HG02938 (cell line): Measurements from ENCODE around the gene SELENOO.

Source experiments
- ATAC-seq: cut with Tn5 transposase; IDR thresholded peaks from one replicate; pipeline ENCODE4 v1.9.1; 2021; ENCODE audit warnings: mild to moderate bottlenecking, moderate library complexity; ENCODE audit not compliant: unreplicated experiment

Gene SELENOO

DNA sequence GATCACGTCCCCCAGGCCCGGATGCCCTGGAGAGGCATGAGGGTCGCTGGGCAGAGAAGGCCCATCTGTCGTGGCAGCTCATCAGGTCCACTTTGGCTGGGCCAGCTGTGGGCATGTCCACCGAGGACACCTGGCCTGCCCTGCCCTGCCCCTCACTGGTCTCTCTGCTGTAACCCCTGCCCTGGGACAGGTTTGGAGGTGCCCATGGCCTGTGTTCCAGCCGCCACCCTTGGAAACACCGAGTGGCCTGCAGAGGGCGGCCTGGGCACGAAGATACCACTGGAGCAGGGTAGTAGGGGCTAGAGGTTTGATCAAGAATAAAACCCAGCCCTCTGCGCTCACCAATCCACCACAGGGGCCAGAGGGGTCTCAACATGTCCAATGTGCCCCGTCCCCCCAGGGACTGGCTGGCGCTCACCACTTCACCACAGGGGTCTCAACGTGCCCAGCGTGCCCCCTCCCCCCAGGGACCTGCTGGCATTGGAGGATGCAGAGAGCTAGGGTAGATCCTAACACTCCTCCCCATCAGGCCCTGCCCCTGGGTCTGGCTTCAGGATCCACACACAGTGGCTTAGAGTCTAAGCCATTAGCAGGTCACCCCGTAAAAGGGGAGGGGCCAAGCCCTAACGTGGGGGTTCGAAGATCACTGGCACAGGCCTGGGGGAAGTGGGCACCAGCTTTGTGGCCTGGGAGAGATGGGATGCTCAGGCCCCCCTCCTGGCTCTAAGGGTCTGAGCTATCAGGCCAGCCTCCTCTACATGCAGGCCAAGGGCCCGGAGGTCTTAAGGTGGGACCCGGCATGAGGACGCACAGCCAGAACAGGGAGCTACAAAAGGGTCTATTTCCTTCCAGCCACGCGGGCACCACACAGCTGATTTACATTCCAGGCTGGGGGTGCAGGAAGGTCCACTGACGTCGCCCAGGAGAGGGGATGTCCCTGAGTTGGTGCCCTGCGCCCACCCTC is 51.6 kb downstream of the SELENOO start:
- no peak for ATAC-seq

DNA sequence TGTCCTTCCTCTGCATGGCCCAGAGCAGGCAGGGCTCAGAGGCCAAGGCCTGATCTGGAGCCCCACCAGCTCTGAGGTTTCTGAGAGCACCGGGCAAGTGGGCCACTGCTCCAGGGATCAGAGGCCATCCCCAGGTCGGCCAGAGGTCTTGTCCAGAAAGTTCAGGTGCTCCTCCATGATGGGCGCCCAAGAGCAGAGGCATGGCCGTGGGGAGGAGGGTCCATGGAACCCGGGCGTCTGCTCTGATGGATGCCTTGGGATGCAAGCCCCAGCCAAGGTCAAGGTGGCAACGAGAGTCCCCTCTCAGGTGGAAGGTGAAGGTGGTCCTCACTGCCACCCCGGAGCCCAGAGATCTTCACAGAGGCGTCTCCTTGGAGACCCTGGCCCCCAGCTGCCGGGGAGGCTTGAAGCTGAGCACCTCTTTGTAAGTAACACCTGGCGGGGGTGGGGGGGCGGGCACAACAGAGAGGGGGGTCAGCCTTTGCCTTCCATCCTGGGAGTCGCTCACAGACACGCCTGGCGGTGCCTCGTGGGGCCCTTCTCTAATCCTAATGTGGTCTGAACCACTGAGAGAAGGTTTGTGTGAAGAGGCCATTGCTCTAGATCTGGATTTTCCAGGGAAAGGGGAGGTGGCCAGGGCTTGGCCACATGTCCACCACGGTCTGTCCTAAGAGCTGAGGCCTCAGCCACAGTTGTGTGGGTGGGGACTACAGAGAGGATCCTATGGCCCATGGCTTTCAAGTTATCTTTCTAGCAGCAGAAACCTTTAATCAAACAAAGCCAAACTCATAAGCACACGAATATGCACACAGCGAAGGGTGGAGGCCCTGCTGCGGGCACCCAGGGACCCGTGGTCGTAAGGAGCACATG is 52.5 kb downstream of the SELENOO start:
- ATAC-seq, result no peak

DNA sequence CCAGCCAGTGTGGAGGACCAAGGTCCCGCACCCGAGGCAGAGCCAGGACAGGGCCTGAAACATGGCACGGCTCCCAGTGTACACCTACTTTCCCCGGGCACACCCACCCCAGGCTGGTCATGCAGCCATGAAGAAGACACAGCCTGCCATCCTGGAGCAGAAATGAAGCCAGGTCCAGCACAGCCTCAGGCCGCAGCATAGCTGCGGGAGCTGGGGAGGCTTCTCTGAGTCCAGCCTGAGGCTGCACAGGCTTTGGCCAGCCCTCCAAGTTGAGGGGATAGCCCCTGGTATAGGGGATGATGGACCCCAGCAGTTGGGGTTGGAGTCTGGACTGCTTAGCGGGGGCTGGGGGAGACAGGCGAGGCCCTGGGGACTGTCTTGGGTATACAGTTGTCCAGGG is 53.1 kb downstream of the SELENOO start:
- no peak for ATAC-seq

DNA sequence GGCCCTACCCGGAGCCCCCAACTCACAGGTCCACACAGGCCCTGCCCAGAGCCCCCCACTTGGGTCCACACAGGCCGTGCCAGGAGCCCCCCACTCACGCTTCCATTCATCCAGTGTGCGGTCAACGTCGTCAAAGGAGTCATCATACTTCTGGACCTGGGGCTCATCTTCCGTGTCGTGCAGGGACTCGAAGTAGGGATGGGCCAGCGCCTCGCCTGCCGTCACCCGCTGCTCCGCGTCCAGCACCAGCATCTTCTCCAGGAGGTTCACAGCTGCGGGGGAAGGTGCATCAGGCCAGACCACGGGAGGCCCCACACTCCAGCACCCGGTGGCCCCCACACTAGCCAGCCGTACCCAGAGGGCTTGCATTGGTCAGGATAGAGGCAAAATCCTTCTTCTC is 54.3 kb downstream of the SELENOO start:
- ATAC-seq, result no peak

DNA sequence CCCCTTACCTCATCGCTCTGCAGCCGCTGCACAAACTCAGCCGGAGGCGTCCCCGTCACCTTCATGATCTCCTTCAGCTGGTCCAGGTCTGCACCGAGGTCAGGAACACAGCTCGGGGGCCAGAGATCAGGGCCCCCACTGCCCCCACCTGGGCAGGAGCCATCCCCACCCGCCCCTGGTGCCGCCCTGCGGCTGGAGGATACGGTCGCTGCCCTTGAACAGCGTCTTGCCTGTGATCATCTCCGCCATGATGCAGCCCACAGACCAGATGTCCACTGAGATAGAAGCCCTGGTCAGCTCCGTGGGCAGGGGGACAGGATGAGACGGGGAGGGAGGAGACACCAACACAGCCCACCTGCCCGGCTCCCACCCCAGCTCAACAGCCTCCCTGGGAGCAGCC is 54.8 kb downstream of the SELENOO start:
- no peak for ATAC-seq

DNA sequence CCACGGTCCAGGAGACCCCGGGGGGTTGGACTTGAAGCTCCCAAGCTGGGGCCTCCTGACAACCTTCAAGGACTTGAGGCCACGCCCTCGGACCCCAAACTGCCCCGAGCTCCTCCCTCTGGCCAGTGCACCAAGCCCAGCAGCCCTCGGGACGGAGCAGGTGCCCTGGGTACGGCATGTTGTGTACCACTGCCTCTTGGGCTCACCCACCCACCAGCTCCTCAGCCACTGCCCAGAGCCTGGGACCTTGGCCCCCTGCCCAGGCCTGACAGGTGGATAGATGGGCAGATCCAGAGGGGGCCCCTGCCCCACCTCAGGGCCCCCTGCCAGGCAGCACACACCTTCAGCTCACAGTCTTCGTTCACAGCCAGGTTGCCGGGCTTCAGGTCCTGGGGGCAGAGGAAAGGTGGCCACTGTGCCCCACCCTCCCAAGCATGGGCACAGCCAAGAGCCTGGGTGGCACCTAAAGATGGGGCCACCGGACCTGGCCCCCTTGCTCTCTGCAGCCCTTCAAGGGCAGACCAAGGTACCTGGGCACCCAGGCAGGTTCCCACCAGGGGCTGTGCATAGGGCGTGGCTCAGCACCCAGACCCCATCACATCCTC is 55.5 kb downstream of the SELENOO start:
- no peak for ATAC-seq

DNA sequence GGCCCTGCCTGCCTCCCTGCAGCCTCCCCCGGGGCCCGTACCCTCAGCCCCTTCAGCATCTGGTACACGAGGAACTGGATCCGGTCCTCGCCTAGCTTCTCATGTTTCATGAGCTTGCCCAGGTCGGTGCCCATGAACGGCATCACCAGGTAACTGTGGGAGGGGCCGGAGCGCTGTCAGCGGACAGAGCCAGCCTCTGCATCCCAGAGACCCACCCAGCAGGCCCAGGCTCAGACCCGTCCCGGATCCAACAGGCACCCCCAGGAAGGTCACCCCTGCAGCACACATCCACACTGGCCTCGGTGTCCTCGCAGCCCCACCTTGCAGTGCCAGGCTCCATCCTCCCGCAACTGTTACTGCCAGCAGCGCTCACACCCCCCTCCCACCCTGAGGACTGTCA is 56.2 kb downstream of the SELENOO start:
- no peak for ATAC-seq

DNA sequence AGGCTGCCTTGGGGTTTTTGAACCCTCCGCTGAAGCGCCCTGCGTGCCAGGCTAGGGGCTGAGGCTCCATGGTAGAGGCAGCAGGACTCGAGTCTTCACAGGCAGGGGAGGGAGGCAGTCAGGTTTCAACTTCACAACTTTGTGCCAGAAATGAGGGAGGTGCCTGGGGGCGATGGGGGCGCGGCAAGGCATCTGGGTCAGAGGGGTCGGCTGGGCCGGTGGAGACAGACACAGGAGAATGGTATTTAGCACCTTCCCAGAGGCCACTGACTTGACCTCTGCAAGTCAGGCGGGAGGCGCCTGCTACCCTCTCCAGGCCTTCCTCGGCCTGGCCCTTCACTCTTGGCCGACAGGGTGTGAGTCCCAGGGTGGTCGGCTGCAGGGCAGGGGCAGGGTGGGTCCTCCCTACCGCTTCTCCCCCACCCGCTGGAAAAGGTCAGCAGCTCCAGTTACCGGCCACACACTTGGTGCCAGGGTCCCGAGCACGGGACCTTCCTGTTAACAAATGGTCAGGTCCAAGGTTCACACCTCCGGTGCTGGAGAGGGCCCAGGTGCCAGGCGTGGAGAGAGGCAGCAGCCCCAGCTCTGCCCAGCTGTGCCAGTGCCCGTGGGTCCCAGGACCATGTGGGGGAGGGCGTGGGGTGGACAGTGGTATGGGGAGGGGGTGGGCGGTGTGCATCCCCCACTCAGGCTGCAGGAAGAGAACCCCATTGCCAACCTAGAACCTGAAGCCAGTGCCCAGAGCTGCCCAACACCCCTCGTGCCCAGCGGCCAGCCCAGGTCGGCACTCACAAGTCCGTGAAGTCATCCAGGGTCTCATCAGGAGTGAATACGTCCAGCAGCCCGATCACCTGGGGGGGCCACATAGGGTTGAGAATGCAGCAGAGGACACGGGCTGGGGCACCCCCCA is 56.9 kb downstream of the SELENOO start:
- ATAC-seq, result no peak

DNA sequence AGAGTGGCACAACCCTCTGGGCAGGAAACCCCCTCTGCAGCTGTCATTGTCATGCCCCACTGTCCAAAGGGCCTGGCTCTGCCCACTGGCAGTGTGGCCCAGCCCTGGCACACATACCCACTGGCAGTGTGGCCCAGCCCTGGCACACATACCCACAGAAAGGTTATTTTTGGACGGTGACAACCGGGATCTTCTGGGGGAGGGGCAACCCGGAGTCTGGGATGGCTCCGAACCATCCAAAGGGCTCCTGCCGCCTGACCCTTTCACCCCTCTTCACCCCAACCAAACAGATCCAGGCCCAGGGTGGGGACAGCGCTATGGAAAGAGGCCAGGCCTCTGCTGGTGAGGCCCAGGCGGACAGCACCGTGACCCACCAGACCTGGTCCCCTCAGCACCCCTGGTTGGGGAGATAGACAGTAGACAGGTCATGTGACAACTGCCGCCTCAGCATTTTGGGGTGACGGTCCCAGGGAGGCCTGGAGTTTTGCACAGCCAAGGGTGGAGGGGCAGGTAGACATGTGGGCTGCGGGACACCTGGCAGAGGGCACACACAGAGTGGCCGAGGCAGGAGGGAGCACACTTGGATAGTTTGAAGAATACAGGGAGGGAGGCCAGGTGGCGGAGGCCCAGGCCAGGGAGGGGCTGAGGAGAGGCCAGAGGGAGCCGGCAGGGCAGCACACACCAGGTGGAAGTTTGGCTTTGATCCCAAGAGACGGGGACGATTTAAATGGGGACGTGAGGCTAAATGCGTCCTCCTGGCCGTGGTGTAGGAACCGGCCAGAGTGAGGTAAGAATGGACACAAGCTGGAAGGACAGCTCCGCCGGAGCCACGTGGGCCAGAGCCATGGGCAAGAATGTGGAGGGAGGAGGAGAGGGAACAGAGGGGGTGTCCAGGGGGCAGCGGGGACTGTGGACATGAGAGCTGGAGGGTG is 57.8 kb downstream of the SELENOO start:
- no peak for ATAC-seq

DNA sequence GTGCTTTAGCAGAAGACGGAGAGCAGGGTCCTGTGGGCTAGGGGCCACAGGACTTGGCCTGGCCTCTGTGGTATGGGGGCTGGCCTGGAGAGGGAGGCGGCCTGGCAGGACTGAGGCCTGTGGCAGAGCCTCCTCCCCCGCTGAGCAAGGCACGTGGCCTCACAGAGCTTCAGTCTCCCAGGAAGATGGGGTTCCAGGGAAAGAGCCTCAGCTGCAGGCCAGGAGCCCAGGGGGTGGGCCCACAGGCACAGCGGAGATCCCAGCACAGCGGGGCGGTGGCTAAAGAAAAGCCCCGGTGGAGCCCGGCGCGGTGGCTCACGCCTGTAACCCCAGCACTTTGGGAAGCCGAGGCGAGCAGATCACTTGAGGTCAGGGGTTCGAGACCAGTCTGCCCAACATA is 58.5 kb downstream of the SELENOO start:
- no peak for ATAC-seq

DNA sequence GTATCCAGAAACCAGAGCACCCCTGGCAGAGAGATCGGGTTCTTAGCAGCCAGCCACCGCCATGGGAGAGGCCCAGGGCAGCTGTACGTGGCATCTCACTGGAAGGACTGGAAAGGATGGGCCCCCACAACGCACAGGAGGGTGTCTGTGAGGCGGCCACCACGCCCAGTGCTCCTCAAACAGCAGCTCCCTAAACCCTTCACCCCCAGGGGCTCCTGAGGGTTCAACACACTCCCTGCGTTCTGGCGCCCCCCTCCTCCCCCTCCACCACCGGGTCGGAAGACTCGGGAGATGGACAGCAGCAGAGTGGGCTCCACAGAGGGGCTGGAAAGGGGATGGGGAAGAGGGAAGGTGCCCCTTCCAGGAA is 59.6 kb downstream of the SELENOO start:
- no peak for ATAC-seq

DNA sequence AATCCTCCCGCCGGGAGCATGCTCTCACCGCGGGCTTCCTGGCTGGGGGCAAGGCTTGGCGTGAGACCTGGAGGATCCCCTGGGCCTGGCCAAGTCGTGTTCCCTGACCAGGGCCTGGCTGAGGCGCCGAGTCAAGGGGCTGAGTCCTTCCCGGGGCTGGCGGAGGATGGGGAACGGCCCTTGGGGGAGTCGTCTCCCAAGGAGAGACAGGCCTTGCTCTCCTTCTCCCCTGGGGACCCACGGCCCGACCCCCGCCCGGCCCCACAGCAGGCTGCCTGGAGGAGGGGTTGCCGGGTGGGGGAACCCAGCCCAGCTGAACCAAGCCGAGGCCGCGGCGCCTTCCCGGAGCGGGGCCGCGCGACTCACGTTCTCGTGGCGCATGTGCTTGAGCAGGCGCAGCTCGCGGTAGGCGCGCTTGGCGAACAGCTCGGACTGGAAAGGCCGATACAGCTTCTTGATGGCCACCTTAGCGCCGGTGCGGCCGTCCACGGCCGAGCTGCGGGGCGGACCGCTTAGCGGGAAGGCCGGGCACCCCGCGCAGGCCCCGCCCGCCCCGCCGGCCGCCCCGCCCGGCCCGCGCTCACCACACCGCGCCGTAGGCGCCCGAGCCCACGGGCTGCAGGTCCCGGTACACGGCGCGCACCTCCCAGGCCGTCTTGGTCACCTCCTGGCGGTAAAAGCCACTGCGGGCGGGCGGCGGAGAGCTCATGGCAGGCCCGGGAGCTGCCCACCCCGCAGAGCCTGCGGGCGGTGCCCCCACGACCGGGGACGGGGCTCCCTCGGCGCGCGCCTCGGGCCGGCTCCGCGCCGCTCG is 60.2 kb downstream of the SELENOO start:
- no peak for ATAC-seq

DNA sequence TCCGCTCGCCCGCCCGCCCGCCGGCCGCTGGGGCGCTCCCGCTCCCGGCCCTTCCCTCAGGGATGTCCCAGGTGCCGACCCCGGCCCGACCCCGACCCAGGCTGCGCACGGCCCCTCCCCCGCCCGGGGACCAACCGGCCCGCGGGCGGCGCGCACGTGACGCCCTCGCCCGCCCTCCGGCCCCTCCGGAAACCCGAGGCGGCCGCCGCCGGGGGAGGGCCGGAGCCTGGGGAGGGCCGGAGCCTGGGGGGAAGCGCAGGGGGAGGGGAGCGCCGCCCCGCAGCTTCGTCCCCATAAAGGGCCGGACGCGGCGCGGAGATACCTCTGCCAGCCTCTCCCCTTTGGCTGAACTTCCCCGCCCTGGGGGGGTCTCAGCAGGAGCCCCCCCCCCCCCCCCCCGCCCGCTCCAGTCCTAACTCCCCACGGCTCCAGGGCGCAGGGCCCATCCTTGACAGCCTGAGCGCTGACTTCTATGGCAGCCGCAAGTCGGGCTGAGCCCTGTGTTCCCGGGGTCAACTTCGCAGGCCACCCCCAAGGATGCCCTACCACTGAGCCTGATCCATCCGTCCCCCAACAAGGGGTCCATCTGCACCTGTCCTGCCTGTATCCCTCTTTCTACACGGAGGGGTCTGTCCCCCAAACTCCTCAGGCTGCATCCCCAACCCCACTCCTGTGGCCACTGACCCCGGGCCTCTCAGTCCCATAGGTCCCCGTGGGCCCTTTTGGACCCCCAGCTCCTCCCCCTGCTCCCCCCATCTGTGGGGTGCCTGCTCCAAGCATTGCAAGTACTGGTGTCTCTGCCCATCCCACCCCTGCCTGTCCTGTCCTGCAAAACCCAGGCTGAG is 61.0 kb downstream of the SELENOO start, which contains the start of gene MAPK12:
MAPK12 (minus strand) TSS at position 69 of the 845 bp plus-strand sequence. CDS start 174 bp downstream, outside the sequence.
- ATAC-seq, result no peak

DNA sequence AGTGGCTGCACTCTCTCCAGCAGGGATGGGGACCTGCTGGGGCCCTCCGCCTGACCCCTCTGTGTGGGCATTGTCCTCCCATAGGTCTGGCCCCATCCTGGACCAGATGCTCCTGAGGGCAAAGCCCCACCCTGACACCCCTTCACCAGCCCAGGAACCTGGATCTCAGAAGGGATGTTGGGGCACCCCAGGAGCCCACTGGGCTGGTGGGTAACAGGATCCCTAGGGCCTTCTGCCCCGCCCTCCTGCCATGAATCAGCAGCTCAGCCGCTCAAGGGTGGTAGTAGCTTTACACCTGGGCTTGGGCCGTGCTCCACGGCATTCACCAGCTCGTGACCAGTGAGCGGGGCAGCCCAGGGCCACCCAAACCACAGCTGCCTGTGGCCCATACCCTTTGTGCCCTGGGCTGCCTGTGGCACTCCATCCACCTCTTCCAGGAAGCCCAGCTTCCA is 61.7 kb downstream of the SELENOO start:
- no peak for ATAC-seq

DNA sequence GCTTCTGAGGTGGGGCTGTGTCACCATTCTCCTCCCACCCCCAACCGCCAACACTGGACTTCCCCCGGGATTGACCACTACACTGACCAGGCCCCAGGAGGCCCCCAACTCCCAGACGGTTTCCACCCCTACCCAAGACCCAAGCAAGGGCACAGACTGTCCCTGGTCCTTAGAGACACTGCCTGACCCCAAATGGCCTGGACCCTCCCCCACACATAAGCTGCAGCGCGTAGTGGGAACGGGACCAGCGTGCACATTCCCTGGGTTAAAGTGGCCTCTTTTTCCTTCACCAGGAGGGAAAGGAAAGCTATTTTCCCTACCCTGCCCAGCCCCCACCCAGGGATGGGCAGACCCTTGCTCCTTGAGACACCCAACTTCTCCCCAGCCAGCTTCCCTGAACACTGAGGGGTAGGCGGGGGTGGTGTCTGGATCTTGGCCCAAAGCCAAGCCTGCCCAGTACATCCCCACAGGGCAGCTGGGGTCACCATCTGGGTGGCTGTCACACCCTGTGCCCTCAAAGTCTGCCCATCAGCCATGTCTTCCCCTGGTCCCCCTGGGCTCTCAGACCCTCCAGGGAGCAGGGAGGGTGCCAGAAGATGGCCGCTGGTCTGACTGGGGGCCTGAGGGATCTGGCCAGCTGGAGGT is 62.3 kb downstream of the SELENOO start:
- ATAC-seq, result no peak

DNA sequence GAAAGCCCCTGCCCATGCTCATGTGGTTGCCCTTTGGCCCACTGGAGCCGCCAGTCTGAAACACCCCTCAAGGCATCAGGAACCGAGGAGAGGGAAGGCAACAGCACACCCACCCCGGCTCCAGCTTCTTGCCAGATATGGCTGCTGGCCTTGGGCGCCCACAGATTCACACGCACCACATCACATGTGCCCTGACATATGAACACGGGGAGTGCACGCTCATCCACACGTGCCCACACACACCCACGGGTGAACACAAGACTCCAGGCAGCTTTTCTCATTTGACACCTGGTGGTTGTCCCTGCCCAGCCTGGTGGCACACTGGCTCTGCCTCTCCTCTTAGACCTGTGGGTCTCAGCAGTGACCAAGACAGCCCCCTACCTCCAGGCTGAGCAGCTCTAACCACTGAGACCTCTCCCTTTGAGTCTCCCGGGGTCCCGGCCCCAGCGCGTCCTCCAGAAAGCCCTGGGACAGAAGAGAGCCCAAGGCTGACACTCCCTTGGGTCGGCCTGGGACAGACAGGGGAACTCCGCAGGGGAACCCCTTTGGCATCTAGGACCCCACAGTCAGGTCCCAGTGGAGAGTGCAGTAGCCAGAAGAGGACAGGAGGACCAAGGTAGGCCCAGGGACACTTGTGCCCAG is 63.4 kb downstream of the SELENOO start:
- no peak for ATAC-seq
